Measurements from ENCODE around the gene OARD1.
A peak's percentile ranks its signal among the peaks of the same experiment; 100 is the strongest.
"Not testable (repeated sequence)": the region's sequence is repeated elsewhere in the genome, so short reads cannot be mapped to it uniquely, and the experiment has no call there.

The OARD1 gene, protein sequence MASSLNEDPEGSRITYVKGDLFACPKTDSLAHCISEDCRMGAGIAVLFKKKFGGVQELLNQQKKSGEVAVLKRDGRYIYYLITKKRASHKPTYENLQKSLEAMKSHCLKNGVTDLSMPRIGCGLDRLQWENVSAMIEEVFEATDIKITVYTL

GRCh38 chr6:41071923-41072835 is at the start of gene OARD1:
Gene OARD1, minus strand, starts transcription at chr6:41072356. Its CDS starts 722 bp downstream, at chr6:41071634.
- DNase-seq: peak; percentile 99 to 100

DNA sequence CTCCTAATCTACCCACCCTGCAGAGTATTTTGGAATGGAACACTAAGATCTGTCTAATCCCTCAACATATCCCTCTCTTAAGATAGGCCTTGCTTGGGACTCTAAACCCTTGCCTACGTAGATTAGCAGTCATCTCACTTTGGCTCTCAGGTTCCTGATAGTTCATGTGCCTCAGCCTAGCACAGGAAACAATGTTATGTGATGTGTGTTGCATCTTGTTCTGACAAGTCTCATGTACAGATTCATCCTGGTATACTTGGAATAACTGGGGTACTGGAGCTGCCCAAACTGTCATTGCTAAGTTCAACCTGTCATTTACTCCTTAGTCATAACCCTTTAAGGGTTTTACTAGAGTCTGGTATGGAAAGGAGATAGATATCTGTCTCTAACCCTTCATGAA is 47.9 kb upstream of the OARD1 start:
- DNase-seq: no peak

- no peak for DNase-seq
Measured at GRCh38 chr6:41119508-41119907, 47.4 kb upstream of the OARD1 start.

DNA sequence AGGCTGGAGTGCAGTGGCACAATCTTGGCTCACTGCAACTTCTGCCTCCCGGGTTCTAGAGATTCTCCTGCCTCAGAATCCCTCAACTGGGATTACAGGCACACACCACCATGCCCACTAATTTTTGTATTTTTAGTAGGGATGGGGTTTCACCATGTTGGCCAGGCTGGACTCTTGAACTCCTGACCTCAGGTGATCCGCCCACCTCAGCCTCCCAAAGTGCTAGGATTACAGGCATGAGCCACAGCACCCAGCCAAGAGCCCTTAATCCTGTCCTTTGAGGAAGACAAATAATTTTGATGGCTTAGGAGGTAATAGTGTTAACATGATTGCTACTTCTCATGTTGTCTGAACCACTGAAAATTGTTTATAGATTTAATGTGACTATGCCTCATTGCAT is 42.9 kb upstream of the OARD1 start:
- DNase-seq: not testable (repeated sequence)

DNA sequence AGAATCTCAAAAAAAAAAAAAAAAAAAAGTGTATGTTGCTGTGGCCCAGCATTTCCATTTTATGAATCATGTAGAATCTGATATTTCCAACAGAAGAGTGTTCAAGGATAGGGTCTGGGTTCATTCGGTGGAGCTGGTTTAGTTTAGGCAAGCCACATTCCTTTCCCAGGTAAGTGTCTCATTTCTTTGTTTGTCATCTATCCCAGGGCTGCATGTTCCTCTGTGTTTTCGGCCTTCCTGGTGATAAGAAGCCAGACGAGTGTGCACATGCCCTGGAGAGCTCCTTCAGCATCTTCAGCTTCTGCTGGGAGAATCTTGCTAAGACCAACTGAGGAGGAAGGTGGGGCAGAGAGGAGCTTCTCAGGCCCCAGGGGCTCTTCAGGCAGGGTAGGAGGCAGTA is 38.9 kb upstream of the OARD1 start:
- no peak for DNase-seq

- no peak for DNase-seq
Measured at GRCh38 chr6:41103847-41104246, 31.7 kb upstream of the OARD1 start.

DNA sequence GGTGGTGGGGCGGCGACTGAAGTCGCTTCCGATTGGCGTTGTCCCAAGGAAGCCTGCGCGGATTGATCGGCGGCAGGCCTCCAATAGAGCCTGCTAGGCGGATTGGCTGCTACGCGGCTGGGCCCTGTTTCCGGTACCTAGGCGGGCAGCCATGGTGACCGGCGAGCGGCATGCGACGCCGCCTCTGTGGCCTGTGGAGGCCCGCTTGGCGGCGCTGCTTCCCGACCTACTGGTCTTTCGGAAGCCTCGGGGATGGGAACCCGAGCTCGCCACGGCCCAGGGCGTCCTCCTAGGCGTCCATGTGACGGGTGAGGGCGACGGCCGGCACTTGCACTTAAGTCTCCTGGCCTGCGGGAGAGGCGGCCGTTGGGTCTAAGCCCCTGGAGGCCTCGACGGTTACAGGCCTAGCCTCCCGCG is 28.7 kb upstream of the OARD1 start:
- DNase-seq: peak in 1 of 2 donors; percentile 20

- no peak for DNase-seq
Measured at GRCh38 chr6:41098366-41098765, 26.2 kb upstream of the OARD1 start.

DNA sequence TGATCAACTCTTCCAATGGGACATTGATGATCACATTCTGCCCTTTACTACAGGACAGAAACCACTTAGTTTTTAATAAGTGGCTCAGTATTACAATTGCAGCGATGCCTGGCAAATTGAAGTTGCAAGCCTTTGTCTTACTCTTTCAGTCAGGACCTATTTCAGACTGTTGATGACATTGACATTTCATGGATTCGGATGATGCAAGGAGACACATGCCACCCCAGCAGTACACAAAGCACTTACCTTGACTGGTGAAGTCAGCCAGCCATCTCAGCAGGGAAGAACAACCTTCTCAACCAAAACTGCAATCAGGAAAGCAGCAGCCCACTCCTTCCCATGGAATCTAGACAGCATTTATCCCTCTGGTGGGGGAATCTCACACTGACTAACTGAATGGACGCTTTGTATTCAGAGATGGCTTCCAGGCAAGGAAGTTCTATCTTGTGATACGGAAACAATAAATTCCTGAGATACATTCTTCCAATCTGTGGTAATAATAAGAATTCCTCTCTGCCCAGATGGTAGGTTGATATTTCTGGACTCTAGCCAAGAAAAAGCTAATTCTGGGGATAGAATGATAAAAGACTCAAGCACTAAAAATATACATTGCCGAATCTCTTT is 25.4 kb upstream of the OARD1 start:
- DNase-seq: no peak

GRCh38 chr6:41093729-41094128 is 21.6 kb upstream of the OARD1 start:
- no peak for DNase-seq

DNA sequence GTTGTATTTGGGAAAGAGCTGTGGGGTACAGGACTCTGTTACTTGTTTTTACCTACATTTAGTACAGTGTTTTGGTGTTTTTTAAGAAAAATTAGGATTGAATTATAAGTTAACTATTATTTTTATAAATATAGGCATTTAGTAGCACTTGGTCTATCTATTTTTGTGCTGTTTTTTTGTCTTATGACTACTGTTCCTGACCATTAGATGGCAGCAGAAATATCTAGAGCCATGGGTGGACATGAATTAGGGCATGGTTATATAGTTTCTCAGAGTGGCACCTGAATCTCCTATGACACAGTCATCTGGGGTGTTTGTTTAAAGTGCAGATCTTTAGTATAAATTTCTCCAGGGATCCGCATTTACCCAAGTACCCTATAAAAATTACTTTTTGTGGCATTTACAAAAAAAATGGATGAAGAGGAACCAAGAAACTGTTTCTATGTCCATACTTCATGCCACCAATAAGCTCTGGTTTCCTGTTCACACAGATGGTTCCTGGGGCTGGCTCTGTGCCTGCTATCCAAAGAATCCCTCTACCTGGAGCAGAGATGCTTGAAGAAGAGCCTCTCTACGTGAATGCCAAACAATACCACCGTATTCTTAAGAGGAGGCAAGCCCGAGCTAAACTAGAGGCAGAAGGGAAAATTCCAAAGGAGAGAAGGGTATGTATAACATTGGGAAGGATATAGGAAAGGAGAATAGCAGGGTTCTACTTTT is 20.4 kb upstream of the OARD1 start:
- no peak for DNase-seq

GRCh38 chr6:41090841-41091761 is 18.9 kb upstream of the OARD1 start:
- no peak for DNase-seq

DNA sequence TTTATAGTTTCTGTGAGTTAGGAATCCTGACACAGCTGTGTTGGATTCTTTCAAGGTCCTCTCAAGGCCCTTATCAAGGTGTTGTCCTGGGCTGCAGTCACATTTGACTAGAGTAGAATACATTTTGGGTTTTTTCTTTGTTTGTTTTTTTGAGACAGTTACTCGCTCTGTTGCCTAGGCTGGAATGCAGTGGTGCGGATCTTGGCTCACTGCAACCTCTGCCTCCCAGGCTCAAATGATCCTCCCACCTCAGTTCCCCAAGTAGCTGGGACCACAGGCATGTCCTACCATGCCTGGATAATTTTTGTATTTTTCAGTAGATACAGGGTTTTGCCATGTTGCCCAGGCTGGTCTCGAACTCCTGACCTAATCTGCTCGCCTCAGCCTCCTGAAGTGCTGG is 16.3 kb upstream of the OARD1 start:
- no peak for DNase-seq

GRCh38 chr6:41085182-41085581 is 13.0 kb upstream of the OARD1 start:
- DNase-seq: no peak

DNA sequence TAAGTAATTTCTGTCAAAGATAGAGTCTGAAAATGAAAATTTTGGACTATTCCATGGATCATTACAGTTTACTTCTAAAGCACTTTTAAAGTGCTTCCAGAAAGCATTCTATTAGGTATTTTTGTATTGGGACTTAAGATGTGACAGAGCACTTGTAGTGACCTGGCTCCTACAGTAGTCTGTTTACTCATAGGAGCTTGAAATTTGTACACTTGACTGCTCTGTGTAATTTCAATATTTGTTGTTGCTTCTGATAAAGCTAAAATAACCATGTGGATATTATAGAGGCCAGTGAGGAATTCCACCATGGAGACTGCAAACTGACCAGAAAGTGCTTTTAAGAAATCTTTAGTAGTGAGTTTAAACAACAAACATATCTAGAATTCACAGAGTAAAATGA is 10.9 kb upstream of the OARD1 start:
- DNase-seq: no peak

DNA sequence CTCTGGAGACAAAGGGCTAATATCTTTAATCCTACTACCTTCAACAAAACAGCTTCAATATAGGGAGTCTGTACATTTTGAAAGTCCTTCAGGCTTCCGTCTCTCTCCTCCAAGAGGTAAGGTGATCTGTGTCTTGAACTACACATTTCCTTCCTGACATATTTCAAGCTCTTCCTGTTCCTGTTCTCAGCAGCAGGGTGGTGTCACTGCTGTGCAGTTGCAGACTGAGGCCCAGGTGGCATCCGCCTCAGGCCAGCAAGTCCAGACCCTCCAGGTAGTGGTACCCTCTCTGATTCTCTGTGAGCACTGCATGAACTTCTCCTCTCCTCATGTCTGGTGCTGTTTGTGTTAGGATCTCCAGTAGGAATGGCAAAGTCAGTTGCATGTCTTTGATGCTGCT is 8.5 kb upstream of the OARD1 start:
- DNase-seq: no peak

- no peak for DNase-seq
Measured at GRCh38 chr6:41079080-41079479, 6.9 kb upstream of the OARD1 start.

DNA sequence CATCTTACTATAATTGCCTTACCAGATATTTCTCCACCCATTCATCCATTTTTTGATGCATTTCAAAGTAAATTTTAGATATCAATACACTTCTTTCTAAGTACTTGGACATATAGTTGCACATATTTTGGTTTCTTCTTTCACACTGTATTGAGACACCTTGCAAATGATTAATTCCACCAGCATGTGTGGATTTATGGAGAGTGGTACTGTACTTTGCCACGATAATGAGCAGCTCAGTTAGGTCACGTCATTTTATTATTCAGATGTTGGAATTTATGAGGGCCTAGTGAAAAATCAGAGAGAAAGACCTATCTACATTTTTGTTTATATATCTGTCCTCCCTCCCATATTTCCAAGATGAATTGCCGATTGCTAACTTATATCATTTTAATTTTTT is 5.9 kb upstream of the OARD1 start:
- no peak for DNase-seq

DNA sequence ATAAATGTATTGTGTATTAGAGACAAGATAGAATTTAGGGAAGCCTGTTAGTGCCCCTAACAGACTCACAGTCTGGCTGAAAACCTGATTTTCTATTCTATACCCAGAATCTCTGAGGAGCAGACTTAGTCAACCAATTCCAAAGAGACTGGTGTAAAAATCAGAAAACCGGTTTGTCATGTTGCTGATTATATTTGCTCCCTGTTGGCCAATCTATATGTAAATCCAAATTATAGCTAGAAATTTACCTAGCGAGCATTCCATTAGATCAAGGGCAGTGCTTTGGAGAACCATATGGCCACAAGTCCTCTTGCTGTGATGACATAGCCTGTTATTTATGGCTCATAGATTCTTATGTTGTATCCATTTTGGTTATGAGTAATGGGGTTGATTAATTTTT is 5.4 kb upstream of the OARD1 start:
- DNase-seq: no peak

DNA sequence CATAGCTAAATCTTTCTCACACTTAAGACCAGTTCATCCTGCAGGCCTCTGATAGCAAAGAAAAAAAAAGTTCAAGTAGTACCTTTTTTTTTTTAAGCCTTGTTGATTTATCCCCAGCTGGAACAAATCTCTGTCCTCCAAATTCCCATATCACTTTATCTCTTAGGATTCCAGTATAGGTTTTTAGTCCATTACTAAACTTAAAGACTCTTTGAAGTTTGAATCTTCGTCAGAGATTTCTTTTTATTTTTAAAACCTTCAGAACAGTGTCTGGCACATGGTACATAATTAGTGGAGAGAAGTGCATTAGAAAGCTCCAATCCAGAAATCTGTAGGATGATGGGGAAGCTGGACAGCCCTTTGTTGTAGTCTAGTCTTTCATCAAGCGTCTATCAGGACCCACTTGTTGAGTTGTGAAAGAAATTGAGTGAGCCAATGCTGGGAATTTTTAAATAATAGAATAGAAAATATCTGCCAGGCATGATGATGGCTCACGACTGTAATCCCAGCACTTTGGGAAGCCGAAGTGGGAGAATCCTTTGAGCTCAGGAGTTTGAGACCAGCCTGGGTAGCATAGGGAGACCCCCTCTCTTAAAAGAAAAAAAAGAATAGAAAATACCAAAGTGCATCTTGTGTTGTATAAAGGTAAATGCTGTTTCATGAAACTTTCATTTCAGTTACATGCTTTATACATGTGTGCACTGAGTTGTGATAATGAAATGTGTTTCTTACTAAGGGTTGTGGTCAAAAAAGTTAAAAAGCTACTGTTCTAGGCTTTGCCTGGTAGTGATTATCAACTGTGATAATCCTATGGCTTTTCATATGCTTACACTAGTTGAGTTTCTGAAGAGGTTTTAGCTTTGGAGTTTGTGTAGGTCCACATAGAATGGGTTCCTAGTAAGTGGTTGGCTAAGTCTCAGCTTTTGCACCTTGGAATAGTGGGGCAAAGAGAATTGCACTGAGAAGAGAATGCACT is 3.8 kb upstream of the OARD1 start:
- no peak for DNase-seq

Measured in stimulated activated CD4-positive, alpha-beta T cell treated with anti-CD3 and anti-CD28 coated beads, Interleukin-2, amount 100 ng/mL, for 24 hours (primary cell).